OCI-LY1 (cell line): ENCODE measurements around the gene SLC2A1.

Source experiments
- H2AFZ ChIP-seq: fragments of 200-600 bp; sonication (generic), shearing (Covaris generic); 2 replicates; pipeline ENCODE4 v1.6.0; 2014; ENCODE audit warnings: antibody characterized with exemption, mild to moderate bottlenecking, low read length
- H3F3A ChIP-seq: fragments of 200-600 bp; sonication (generic), shearing (Covaris generic); 2 replicates; pipeline ENCODE4 v1.6.0; 2014; ENCODE audit warnings: mild to moderate bottlenecking, antibody characterized with exemption, low read length, moderate library complexity; ENCODE audit not compliant: insufficient read depth
- H3K27ac ChIP-seq: fragments of 200-600 bp; sonication (generic); 2 replicates; pipeline ENCODE4 v1.5.1; 2014; ENCODE audit warnings: low read length, mixed run types, mild to moderate bottlenecking, low read depth; ENCODE audit not compliant: poor library complexity, severe bottlenecking
- H3K27me3 ChIP-seq: fragments of 200-600 bp; sonication (generic); 2 replicates; pipeline ENCODE4 v1.6.0; 2014; ENCODE audit warnings: antibody characterized with exemption, mild to moderate bottlenecking, low read length, moderate library complexity; ENCODE audit not compliant: insufficient read depth
- H3K36me3 ChIP-seq: fragments of 200-600 bp; sonication (generic); 2 replicates; pipeline ENCODE4 v1.6.1; 2014; ENCODE audit warnings: mild to moderate bottlenecking, antibody characterized with exemption, low read length, moderate library complexity, mixed read lengths; ENCODE audit not compliant: insufficient read depth
- H3K4me1 ChIP-seq: fragments of 200-600 bp; sonication (generic); 2 replicates; pipeline ENCODE4 v1.5.1; 2014; ENCODE audit warnings: mild to moderate bottlenecking, low read length, moderate library complexity; ENCODE audit not compliant: insufficient read depth, severe bottlenecking
- H3K4me2 ChIP-seq: fragments of 200-600 bp; sonication (generic), shearing (Covaris generic); 2 replicates; pipeline ENCODE4 v1.6.1; 2014; ENCODE audit warnings: low read length
- H3K4me3 ChIP-seq: fragments of 200-600 bp; sonication (generic); 2 replicates; pipeline ENCODE4 v1.5.1; 2014; ENCODE audit warnings: low read length, low read depth, mild to moderate bottlenecking, mixed read lengths; ENCODE audit not compliant: poor library complexity, severe bottlenecking
- H3K79me2 ChIP-seq: fragments of 200-600 bp; shearing (Covaris generic); 2 replicates; pipeline ENCODE4 v1.6.1; 2016; ENCODE audit warnings: mixed run types, low read length, mixed read lengths; ENCODE audit not compliant: insufficient read depth
- H3K9ac ChIP-seq: fragments of 200-600 bp; sonication (generic), shearing (Covaris generic); 2 replicates; pipeline ENCODE4 v1.6.1; 2014; ENCODE audit warnings: mild to moderate bottlenecking, low read length, mixed read lengths
- H3K9me2 ChIP-seq: fragments of 200-600 bp; sonication (generic), shearing (Covaris generic); 2 replicates; pipeline ENCODE4 v1.6.1; 2014; ENCODE audit warnings: low read depth, mild to moderate bottlenecking, low read length, mixed read lengths
- H3K9me3 ChIP-seq: fragments of 200-600 bp; shearing (Covaris generic); 2 replicates; pipeline ENCODE4 v1.6.1; 2014; ENCODE audit warnings: low read length, mixed read lengths
- H4K20me1 ChIP-seq: fragments of 200-600 bp; sonication (generic), shearing (Covaris generic); 2 replicates; pipeline ENCODE4 v1.6.0; 2016; ENCODE audit warnings: mild to moderate bottlenecking, low read length; ENCODE audit not compliant: insufficient read depth
- EZH2 ChIP-seq: fragments of 200-600 bp; sonication (generic), shearing (Covaris generic); IDR thresholded peaks from 2 replicates; pipeline ENCODE4 v1.8.0; 2017; ENCODE audit warnings: borderline replicate concordance, mixed run types, mild to moderate bottlenecking, antibody characterized with exemption, low read length, moderate library complexity, mixed read lengths
- TF ChIP-seq, protein P1 (sequence below): fragments of 200-600 bp; sonication (generic), shearing (Covaris generic); IDR thresholded peaks from 2 replicates; pipeline ENCODE4 v1.5.1; 2017; ENCODE audit warnings: mild to moderate bottlenecking, antibody characterized with exemption, low read length, moderate library complexity, mixed read lengths

The SLC2A1 gene

GRCh38 chr1:43001434-43001833, 42.8 kb upstream of the SLC2A1 start:
- Histone ChIP-seq H3K79me2 (no peaks in the 10 kb centered on the region), H3K27me3 (no peaks in the 10 kb centered on the region), H3K4me1 (no peaks in the 10 kb centered on the region), H3K9me3 (no peaks in the 10 kb centered on the region), H3K27ac (no peak overlapping the region), H3F3A (no peaks in the 10 kb centered on the region), H3K9ac (no peak overlapping the region), H3K4me3 (no peak overlapping the region), H4K20me1 (no peaks in the 10 kb centered on the region), H3K36me3 (no peaks in the 10 kb centered on the region), H3K4me2 (no peak overlapping the region), H2AFZ (no peak overlapping the region), H3K9me2 (no peaks in the 10 kb centered on the region)
- TF ChIP-seq EZH2 = no peak
- TF ChIP-seq, protein P1, sequence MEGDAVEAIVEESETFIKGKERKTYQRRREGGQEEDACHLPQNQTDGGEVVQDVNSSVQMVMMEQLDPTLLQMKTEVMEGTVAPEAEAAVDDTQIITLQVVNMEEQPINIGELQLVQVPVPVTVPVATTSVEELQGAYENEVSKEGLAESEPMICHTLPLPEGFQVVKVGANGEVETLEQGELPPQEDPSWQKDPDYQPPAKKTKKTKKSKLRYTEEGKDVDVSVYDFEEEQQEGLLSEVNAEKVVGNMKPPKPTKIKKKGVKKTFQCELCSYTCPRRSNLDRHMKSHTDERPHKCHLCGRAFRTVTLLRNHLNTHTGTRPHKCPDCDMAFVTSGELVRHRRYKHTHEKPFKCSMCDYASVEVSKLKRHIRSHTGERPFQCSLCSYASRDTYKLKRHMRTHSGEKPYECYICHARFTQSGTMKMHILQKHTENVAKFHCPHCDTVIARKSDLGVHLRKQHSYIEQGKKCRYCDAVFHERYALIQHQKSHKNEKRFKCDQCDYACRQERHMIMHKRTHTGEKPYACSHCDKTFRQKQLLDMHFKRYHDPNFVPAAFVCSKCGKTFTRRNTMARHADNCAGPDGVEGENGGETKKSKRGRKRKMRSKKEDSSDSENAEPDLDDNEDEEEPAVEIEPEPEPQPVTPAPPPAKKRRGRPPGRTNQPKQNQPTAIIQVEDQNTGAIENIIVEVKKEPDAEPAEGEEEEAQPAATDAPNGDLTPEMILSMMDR = no peak

DNA sequence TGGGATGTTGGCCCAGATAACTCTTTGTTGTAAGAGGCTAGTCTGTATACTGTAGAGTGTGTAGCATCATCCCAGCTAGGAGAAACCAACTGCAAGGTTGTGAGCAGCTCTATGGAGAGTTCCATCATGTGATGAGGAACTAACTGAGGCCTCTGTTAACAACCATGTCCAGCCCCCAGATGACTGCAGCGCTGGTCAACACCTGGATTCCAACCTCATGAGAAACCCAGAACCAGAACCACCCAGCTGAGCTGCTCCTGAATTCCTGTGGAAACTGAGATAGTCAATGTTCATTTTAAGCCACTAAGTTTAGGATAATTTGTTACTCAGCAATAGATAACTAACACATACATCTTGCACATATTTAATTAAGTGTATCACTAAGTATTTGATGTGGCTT, 41.6 kb upstream of the SLC2A1 start:
- H3K9me3 ChIP-seq = no peaks in the 10 kb centered on the region
- H4K20me1 ChIP-seq = no peaks in the 10 kb centered on the region
- no peak overlapping the region for H3K9ac ChIP-seq
- no peaks in the 10 kb centered on the region for H3K79me2 ChIP-seq
- H3K4me1 ChIP-seq = no peaks in the 10 kb centered on the region
- H3F3A ChIP-seq = no peaks in the 10 kb centered on the region
- H2AFZ ChIP-seq = no peak overlapping the region
- no peak overlapping the region for H3K27ac ChIP-seq
- H3K4me3 ChIP-seq = no peak overlapping the region
- H3K27me3 ChIP-seq = no peaks in the 10 kb centered on the region
- no peak overlapping the region for H3K4me2 ChIP-seq
- H3K9me2 ChIP-seq = no peaks in the 10 kb centered on the region
- no peaks in the 10 kb centered on the region for H3K36me3 ChIP-seq
- TF ChIP-seq, protein P1 = no peak
- TF ChIP-seq EZH2 = no peak

- Histone ChIP-seq H3K79me2 (no peaks in the 10 kb centered on the region), H3K9ac (no peak overlapping the region), H3F3A (no peaks in the 10 kb centered on the region), H3K9me3 (no peaks in the 10 kb centered on the region), H3K27ac (no peak overlapping the region), H3K27me3 (no peaks in the 10 kb centered on the region), H3K9me2 (no peaks in the 10 kb centered on the region), H3K4me2 (no peak overlapping the region), H3K36me3 (no peaks in the 10 kb centered on the region), H3K4me1 (no peaks in the 10 kb centered on the region), H4K20me1 (no peaks in the 10 kb centered on the region), H2AFZ (no peak overlapping the region), H3K4me3 (no peak overlapping the region)
- no peak for TF ChIP-seq EZH2
- TF ChIP-seq, protein P1 = no peak
These were observed 40.6 kb upstream of the SLC2A1 start for GRCh38 chr1:42999308-42999707.
